Activated CD4-positive, alpha-beta memory T cell treated with anti-CD3 and anti-CD28 coated beads for 36 hours (primary cell): ENCODE results near the gene EPM2AIP1. TPM values are rescaled to one million over a fixed set of nuclear protein-coding genes. Genes with fewer than 3 reads are reported as not detected.
A peak's percentile ranks its signal among the peaks of the same experiment; 100 is the strongest.
"Not testable (repeated sequence)": the region's sequence is repeated elsewhere in the genome, so short reads cannot be mapped to it uniquely, and the experiment has no call there.

ENCODE experiments used
- CTCF ChIA-PET: fragments of 350-600 bp; sonication (Branson Sonifier 250); formaldehyde crosslinking; loops from one replicate; lab custom pipeline; 2021; ENCODE audit warnings: antibody characterized with exemption, inconsistent platforms; lab: Charles Lee
- POLR2A ChIA-PET: fragments of 350-600 bp; sonication (Branson Sonifier 250); formaldehyde crosslinking; loops from one replicate; lab custom pipeline; 2021; ENCODE audit warnings: antibody characterized with exemption; lab: Charles Lee
- DNase-seq: peaks from one replicate; pipeline ENCODE4 v3.0.0-alpha.2; 2020
- H3K27ac Mint-ChIP-seq: one replicate; pipeline ENCODE4 v1.8.0; 2021; ENCODE audit warnings: mixed read lengths
- H3K27me3 Mint-ChIP-seq: one replicate; pipeline ENCODE4 v1.8.0; 2021; ENCODE audit warnings: mixed read lengths
- H3K36me3 Mint-ChIP-seq: one replicate; pipeline ENCODE4 v1.8.0; 2021; ENCODE audit warnings: mixed read lengths
- H3K4me1 Mint-ChIP-seq: one replicate; pipeline ENCODE4 v1.8.0; 2021; ENCODE audit warnings: low read depth, mixed read lengths
- H3K4me3 Mint-ChIP-seq: one replicate; pipeline ENCODE4 v1.8.0; 2021; ENCODE audit warnings: mild to moderate bottlenecking, mixed read lengths
- H3K9me3 Mint-ChIP-seq: one replicate; pipeline ENCODE4 v1.8.0; 2021; ENCODE audit warnings: mixed read lengths
- intact Hi-C: fragments of 100-400 bp; cut with micrococcal nuclease; formaldehyde crosslinking; loops from one replicate; pipeline ENCODE4 v1.15.1; 2023
- total RNA-seq, 2 experiments: library from RNA; stranded (reverse); gene quantifications; one replicate each; pipeline ENCODE4 v1.2.3, GENCODE V29; 2021

EPM2AIP1 gene
- total RNA-seq, 2 experiments from 2014 or later = 11.7 to 16.7 TPM

GRCh38 chr3:36964817-36965216 is 28.1 kb downstream of the EPM2AIP1 start:
- ChIA-PET CTCF (no interaction called here), POLR2A (no interaction called here)
- Mint-ChIP-seq H3K27me3 (no peaks in the 10 kb centered on the region), H3K4me3 (no peak overlapping the region), H3K27ac (no peak overlapping the region), H3K36me3 (no peaks in the 10 kb centered on the region), H3K4me1 (peaks cover 11% of the 10 kb centered on the region), H3K9me3 (no peaks in the 10 kb centered on the region)
- intact Hi-C loops = no loop called here
- DNase-seq = no peak

- ChIA-PET CTCF (interaction anchor here (1.0 kb wide), 1 partner anchor 120 kb away, joined by 4 read pairs; no protein-coding TSS in a partner anchor), POLR2A (no interaction called here)
- intact Hi-C loops = no loop called here
- Mint-ChIP-seq H3K27ac (no peak overlapping the region), H3K4me3 (no peak overlapping the region), H3K27me3 (no peaks in the 10 kb centered on the region), H3K36me3 (no peaks in the 10 kb centered on the region), H3K4me1 (peaks cover 6% of the 10 kb centered on the region), H3K9me3 (no peaks in the 10 kb centered on the region)
- DNase-seq = no peak
These were observed 28.6 kb downstream of the EPM2AIP1 start for GRCh38 chr3:36964331-36964730.

- CTCF ChIA-PET, H3K27me3 Mint-ChIP-seq, H3K9me3 Mint-ChIP-seq, POLR2A ChIA-PET, intact Hi-C loops, H3K27ac Mint-ChIP-seq, DNase-seq, H3K36me3 Mint-ChIP-seq, H3K4me3 Mint-ChIP-seq, H3K4me1 Mint-ChIP-seq: not testable (repeated sequence)
These were observed 29.9 kb downstream of the EPM2AIP1 start for GRCh38 chr3:36963008-36963407.

GRCh38 chr3:36960502-36960901 is 32.4 kb downstream of the EPM2AIP1 start:
- H3K9me3 Mint-ChIP-seq = no peaks in the 10 kb centered on the region
- intact Hi-C loops = no loop called here
- DNase-seq = no peak
- H3K27ac Mint-ChIP-seq = no peak overlapping the region
- H3K4me3 Mint-ChIP-seq = no peak overlapping the region
- ChIA-PET CTCF (interaction anchor here (1.3 to 4.5 kb wide), 7 partner anchors 20 to 227 kb away, joined by 3 to 69 read pairs (median 13); no protein-coding TSS in a partner anchor), POLR2A (no interaction called here)
- H3K4me1 Mint-ChIP-seq = peaks cover 10% of the 10 kb centered on the region
- H3K27me3 Mint-ChIP-seq = no peaks in the 10 kb centered on the region
- H3K36me3 Mint-ChIP-seq = no peaks in the 10 kb centered on the region

GRCh38 chr3:36959821-36960220 is 33.1 kb downstream of the EPM2AIP1 start:
- Mint-ChIP-seq H3K27me3 (no peaks in the 10 kb centered on the region), H3K36me3 (no peaks in the 10 kb centered on the region), H3K4me1 (peaks cover 10% of the 10 kb centered on the region), H3K27ac (no peak overlapping the region), H3K9me3 (no peaks in the 10 kb centered on the region), H3K4me3 (no peak overlapping the region)
- intact Hi-C loops = loop anchor here (2.0 kb wide), 2 partner anchors 15 to 117 kb away; partner anchors contain the start of gene TRANK1
- DNase-seq = no peak
- POLR2A ChIA-PET = no interaction called here
- CTCF ChIA-PET = interaction anchor here (0.5 to 4.5 kb wide), 18 partner anchors 10 to 230 kb away, joined by 3 to 69 read pairs (median 13); partner anchors contain the start of gene TRANK1

- H3K9me3 Mint-ChIP-seq = no peaks in the 10 kb centered on the region
- ChIA-PET POLR2A (no interaction called here), CTCF (interaction anchor here (0.6 to 4.5 kb wide), 54 partner anchors 8 to 256 kb away, joined by 3 to 69 read pairs (median 6); partner anchors contain the start of genes EPM2AIP1, MLH1 and TRANK1)
- no peaks in the 10 kb centered on the region for H3K36me3 Mint-ChIP-seq
- no peak overlapping the region for H3K4me3 Mint-ChIP-seq
- no peaks in the 10 kb centered on the region for H3K27me3 Mint-ChIP-seq
- no peak overlapping the region for H3K27ac Mint-ChIP-seq
- peaks cover 10% of the 10 kb centered on the region for H3K4me1 Mint-ChIP-seq
- intact Hi-C loops = loop anchor here (1.0 to 2.0 kb wide), 5 partner anchors 13 to 229 kb away; partner anchors contain the start of gene TRANK1
- peak; percentile 18 for DNase-seq
These were observed 34.9 kb downstream of the EPM2AIP1 start for GRCh38 chr3:36957862-36958686.

- Mint-ChIP-seq H3K4me3 (no peak overlapping the region), H3K27me3 (no peaks in the 10 kb centered on the region), H3K27ac (no peak overlapping the region), H3K4me1 (peaks cover 10% of the 10 kb centered on the region), H3K36me3 (no peaks in the 10 kb centered on the region), H3K9me3 (no peaks in the 10 kb centered on the region)
- CTCF ChIA-PET = interaction anchor here (0.7 to 4.5 kb wide), 9 partner anchors 12 to 228 kb away, joined by 3 to 69 read pairs (median 23); partner anchors contain the start of gene TRANK1
- POLR2A ChIA-PET = no interaction called here
- intact Hi-C loops = no loop called here
- DNase-seq = peak; percentile 20
These were observed 35.9 kb downstream of the EPM2AIP1 start for GRCh38 chr3:36957063-36957462.

GRCh38 chr3:36956155-36956554 is 36.8 kb downstream of the EPM2AIP1 start:
- no peak overlapping the region for H3K4me3 Mint-ChIP-seq
- DNase-seq = no peak
- intact Hi-C loops = no loop called here
- POLR2A ChIA-PET = no interaction called here
- CTCF ChIA-PET = interaction anchor here (0.6 to 4.5 kb wide), 4 partner anchors 11 to 227 kb away, joined by 3 to 69 read pairs (median 4); partner anchors contain the start of gene TRANK1
- no peaks in the 10 kb centered on the region for H3K36me3 Mint-ChIP-seq
- H3K9me3 Mint-ChIP-seq = no peaks in the 10 kb centered on the region
- H3K27ac Mint-ChIP-seq = no peak overlapping the region
- H3K27me3 Mint-ChIP-seq = no peaks in the 10 kb centered on the region
- H3K4me1 Mint-ChIP-seq = peaks cover 10% of the 10 kb centered on the region

- intact Hi-C loops = no loop called here
- H3K36me3 Mint-ChIP-seq = no peaks in the 10 kb centered on the region
- no peaks in the 10 kb centered on the region for H3K27me3 Mint-ChIP-seq
- no peak for DNase-seq
- no peaks in the 10 kb centered on the region for H3K9me3 Mint-ChIP-seq
- peaks cover 10% of the 10 kb centered on the region for H3K4me1 Mint-ChIP-seq
- ChIA-PET CTCF (interaction anchor here (0.8 to 1.3 kb wide), 2 partner anchors 70 to 226 kb away, joined by 3 to 4 read pairs; no protein-coding TSS in a partner anchor), POLR2A (no interaction called here)
- no peak overlapping the region for H3K27ac Mint-ChIP-seq
- H3K4me3 Mint-ChIP-seq = no peak overlapping the region
These were observed 38.3 kb downstream of the EPM2AIP1 start for GRCh38 chr3:36954452-36955134.

- intact Hi-C loops, H3K27me3 Mint-ChIP-seq, POLR2A ChIA-PET, H3K4me3 Mint-ChIP-seq, H3K27ac Mint-ChIP-seq, DNase-seq: not testable (repeated sequence)
- H3K9me3 Mint-ChIP-seq = peaks cover 25% of the 10 kb centered on the region
- H3K36me3 Mint-ChIP-seq = peaks cover 12% of the 10 kb centered on the region
- H3K4me1 Mint-ChIP-seq = peaks cover 11% of the 10 kb centered on the region
- CTCF ChIA-PET = interaction anchor here (1.5 kb wide), 1 partner anchor 11 kb away, joined by 11 read pairs; no protein-coding TSS in a partner anchor
These were observed 45.1 kb downstream of the EPM2AIP1 start for GRCh38 chr3:36947814-36948213.

- Mint-ChIP-seq H3K4me3 (peak overlapping the region; percentile 71), H3K27ac (no peak overlapping the region), H3K9me3 (peaks cover 25% of the 10 kb centered on the region), H3K36me3 (peaks cover 12% of the 10 kb centered on the region), H3K27me3 (no peaks in the 10 kb centered on the region), H3K4me1 (peaks cover 16% of the 10 kb centered on the region)
- POLR2A ChIA-PET = interaction anchor here (1.8 to 2.7 kb wide), 2 partner anchors 38 to 48 kb away, joined by 8 to 12 read pairs; partner anchors contain the start of genes EPM2AIP1 and MLH1
- no peak for DNase-seq
- CTCF ChIA-PET = interaction anchor here (1.0 to 3.2 kb wide), 2 partner anchors 11 to 13 kb away, joined by 3 to 39 read pairs; no protein-coding TSS in a partner anchor
- intact Hi-C loops = loop anchor here (1.0 to 2.0 kb wide), 4 partner anchors 13 to 69 kb away; partner anchors contain the start of genes EPM2AIP1 and MLH1
These were observed 47.5 kb downstream of the EPM2AIP1 start for GRCh38 chr3:36945333-36945980.
